OCI-LY1 (cell line): Measurements from ENCODE around the gene CTSV.
"Not testable (repeated sequence)": the region's sequence is repeated elsewhere in the genome, so short reads cannot be mapped to it uniquely, and the experiment has no call there.

Experiments
- H2AFZ ChIP-seq: fragments of 200-600 bp; sonication (generic), shearing (Covaris generic); 2 replicates; pipeline ENCODE4 v1.6.0; 2014; ENCODE audit warnings: antibody characterized with exemption, mild to moderate bottlenecking, low read length
- H3F3A ChIP-seq: fragments of 200-600 bp; sonication (generic), shearing (Covaris generic); 2 replicates; pipeline ENCODE4 v1.6.0; 2014; ENCODE audit warnings: mild to moderate bottlenecking, antibody characterized with exemption, low read length, moderate library complexity; ENCODE audit not compliant: insufficient read depth
- H3K27ac ChIP-seq: fragments of 200-600 bp; sonication (generic); 2 replicates; pipeline ENCODE4 v1.5.1; 2014; ENCODE audit warnings: low read length, mixed run types, mild to moderate bottlenecking, low read depth; ENCODE audit not compliant: poor library complexity, severe bottlenecking
- H3K27me3 ChIP-seq: fragments of 200-600 bp; sonication (generic); 2 replicates; pipeline ENCODE4 v1.6.0; 2014; ENCODE audit warnings: antibody characterized with exemption, mild to moderate bottlenecking, low read length, moderate library complexity; ENCODE audit not compliant: insufficient read depth
- H3K36me3 ChIP-seq: fragments of 200-600 bp; sonication (generic); 2 replicates; pipeline ENCODE4 v1.6.1; 2014; ENCODE audit warnings: mild to moderate bottlenecking, antibody characterized with exemption, low read length, moderate library complexity, mixed read lengths; ENCODE audit not compliant: insufficient read depth
- H3K4me1 ChIP-seq: fragments of 200-600 bp; sonication (generic); 2 replicates; pipeline ENCODE4 v1.5.1; 2014; ENCODE audit warnings: mild to moderate bottlenecking, low read length, moderate library complexity; ENCODE audit not compliant: insufficient read depth, severe bottlenecking
- H3K4me2 ChIP-seq: fragments of 200-600 bp; sonication (generic), shearing (Covaris generic); 2 replicates; pipeline ENCODE4 v1.6.1; 2014; ENCODE audit warnings: low read length
- H3K4me3 ChIP-seq: fragments of 200-600 bp; sonication (generic); 2 replicates; pipeline ENCODE4 v1.5.1; 2014; ENCODE audit warnings: low read length, low read depth, mild to moderate bottlenecking, mixed read lengths; ENCODE audit not compliant: poor library complexity, severe bottlenecking
- H3K79me2 ChIP-seq: fragments of 200-600 bp; shearing (Covaris generic); 2 replicates; pipeline ENCODE4 v1.6.1; 2016; ENCODE audit warnings: mixed run types, low read length, mixed read lengths; ENCODE audit not compliant: insufficient read depth
- H3K9ac ChIP-seq: fragments of 200-600 bp; sonication (generic), shearing (Covaris generic); 2 replicates; pipeline ENCODE4 v1.6.1; 2014; ENCODE audit warnings: mild to moderate bottlenecking, low read length, mixed read lengths
- H3K9me2 ChIP-seq: fragments of 200-600 bp; sonication (generic), shearing (Covaris generic); 2 replicates; pipeline ENCODE4 v1.6.1; 2014; ENCODE audit warnings: low read depth, mild to moderate bottlenecking, low read length, mixed read lengths
- H3K9me3 ChIP-seq: fragments of 200-600 bp; shearing (Covaris generic); 2 replicates; pipeline ENCODE4 v1.6.1; 2014; ENCODE audit warnings: low read length, mixed read lengths
- H4K20me1 ChIP-seq: fragments of 200-600 bp; sonication (generic), shearing (Covaris generic); 2 replicates; pipeline ENCODE4 v1.6.0; 2016; ENCODE audit warnings: mild to moderate bottlenecking, low read length; ENCODE audit not compliant: insufficient read depth
- EZH2 ChIP-seq: fragments of 200-600 bp; sonication (generic), shearing (Covaris generic); IDR thresholded peaks from 2 replicates; pipeline ENCODE4 v1.8.0; 2017; ENCODE audit warnings: borderline replicate concordance, mixed run types, mild to moderate bottlenecking, antibody characterized with exemption, low read length, moderate library complexity, mixed read lengths
- TF ChIP-seq, protein P1 (sequence below): fragments of 200-600 bp; sonication (generic), shearing (Covaris generic); IDR thresholded peaks from 2 replicates; pipeline ENCODE4 v1.5.1; 2017; ENCODE audit warnings: mild to moderate bottlenecking, antibody characterized with exemption, low read length, moderate library complexity, mixed read lengths

Gene CTSV

DNA sequence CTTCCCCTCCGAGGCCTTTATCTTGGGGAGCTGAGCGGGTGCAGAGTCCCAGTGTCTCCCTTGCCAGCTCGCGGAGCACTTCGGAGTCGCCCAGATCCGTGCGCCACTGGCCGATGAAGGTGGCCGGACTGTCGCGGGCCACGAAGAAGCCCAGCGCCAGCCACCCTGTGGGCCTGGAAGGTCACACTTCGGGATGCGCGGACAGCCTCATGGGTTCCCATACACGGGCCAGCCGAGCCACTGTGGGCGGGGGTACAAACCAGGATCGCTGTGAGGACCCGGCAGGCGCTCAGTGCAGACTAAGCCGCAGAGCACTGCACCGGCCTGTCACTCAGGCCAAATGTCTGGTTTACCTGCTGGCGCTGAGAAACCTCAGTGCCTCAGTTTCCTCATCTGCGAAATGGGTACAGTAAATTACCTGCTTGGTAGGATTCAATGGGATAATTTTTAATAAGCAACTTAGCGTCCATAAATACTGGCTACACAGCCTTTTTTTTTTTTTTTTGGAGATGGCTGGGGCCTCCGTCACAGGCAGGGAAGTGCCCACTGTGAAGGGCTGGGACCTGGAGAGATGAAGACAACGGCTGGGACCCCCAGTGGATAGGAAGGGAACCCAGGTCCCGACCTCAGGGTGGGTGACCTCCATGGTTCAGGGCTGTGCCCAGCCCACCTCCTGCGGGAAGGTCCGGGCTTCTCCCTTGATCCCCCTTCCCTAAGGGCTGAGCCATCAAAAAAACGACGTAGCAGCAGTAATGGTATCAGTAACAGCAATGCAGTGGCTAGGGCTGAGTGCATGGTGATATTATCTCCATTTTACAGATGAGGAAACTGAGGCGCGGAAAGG lies 38.7 kb upstream of the CTSV start:
- Histone ChIP-seq H4K20me1 (no peaks in the 10 kb centered on the region), H3K4me1 (no peaks in the 10 kb centered on the region), H3K4me3 (no peak overlapping the region), H3K9me3 (no peaks in the 10 kb centered on the region), H3K27me3 (no peaks in the 10 kb centered on the region), H3K9me2 (no peaks in the 10 kb centered on the region), H3F3A (no peaks in the 10 kb centered on the region), H3K27ac (no peak overlapping the region), H3K9ac (no peak overlapping the region), H3K79me2 (no peaks in the 10 kb centered on the region), H3K4me2 (no peak overlapping the region), H3K36me3 (no peaks in the 10 kb centered on the region), H2AFZ (no peak overlapping the region)
- TF ChIP-seq, protein P1, sequence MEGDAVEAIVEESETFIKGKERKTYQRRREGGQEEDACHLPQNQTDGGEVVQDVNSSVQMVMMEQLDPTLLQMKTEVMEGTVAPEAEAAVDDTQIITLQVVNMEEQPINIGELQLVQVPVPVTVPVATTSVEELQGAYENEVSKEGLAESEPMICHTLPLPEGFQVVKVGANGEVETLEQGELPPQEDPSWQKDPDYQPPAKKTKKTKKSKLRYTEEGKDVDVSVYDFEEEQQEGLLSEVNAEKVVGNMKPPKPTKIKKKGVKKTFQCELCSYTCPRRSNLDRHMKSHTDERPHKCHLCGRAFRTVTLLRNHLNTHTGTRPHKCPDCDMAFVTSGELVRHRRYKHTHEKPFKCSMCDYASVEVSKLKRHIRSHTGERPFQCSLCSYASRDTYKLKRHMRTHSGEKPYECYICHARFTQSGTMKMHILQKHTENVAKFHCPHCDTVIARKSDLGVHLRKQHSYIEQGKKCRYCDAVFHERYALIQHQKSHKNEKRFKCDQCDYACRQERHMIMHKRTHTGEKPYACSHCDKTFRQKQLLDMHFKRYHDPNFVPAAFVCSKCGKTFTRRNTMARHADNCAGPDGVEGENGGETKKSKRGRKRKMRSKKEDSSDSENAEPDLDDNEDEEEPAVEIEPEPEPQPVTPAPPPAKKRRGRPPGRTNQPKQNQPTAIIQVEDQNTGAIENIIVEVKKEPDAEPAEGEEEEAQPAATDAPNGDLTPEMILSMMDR = no peak
- TF ChIP-seq EZH2 = no peak

DNA sequence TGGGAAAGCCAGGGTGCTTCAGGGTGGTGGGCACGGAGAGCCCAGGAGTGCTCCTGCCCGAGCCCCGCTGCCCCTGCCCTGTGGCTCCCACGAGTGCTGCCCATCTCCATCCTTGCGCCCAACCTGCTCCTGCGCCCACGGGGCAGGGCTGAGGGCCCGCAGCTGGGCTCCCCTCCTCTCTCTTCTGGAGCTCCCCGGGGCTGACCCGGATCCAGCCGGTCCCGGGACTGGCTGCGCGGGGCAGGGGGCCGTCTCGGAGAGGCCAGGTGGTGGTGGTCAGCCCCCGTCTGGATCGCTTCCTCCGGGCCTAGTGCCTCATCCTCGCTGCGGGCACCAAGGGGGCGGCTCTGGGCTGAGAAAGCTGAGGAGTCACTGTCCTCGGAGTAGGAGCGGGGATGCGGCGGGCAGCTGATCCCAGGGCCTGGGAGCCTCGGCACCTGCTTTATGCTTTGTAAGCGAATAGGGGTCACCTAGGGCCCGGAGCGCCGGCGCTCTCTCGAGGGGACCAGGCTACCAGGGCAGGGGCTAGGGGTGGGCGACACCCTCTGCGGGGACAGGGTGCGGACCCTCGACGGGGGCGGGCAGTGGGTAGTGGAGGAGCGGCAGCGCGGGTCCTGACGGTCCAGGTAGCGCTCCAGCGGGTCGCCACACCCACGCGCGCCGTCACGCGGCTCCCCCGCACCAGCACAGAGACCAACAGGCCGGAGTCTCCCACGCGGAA lies 37.9 kb upstream of the CTSV start:
- not testable (repeated sequence) for H2AFZ ChIP-seq, H3K9me3 ChIP-seq, H3K4me2 ChIP-seq, H3K27me3 ChIP-seq, H3K9me2 ChIP-seq, H3K36me3 ChIP-seq, H3K9ac ChIP-seq, H3K79me2 ChIP-seq, H3F3A ChIP-seq, H4K20me1 ChIP-seq, H3K27ac ChIP-seq, H3K4me3 ChIP-seq, H3K4me1 ChIP-seq

DNA sequence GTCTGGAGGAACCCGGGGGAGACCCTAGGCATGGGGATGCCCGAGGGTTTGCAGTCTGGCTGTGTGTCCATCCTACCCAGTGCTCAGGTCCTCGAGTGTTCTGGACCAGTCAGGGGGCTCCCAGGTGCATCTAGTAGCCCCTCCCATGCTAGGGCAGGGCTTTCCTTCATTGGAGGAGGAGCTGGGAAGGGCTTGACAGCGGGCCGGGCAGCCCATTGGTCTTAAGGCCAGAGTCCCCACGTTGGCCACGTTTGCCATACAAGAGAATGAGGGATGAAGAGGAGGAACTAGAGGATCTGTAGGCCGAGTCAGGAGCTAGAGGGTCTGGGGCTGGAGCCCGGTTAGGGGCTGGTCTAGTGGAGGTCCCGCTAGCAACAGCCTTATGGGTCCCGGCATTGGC lies 37.3 kb upstream of the CTSV start:
- no peaks in the 10 kb centered on the region for H3K36me3 ChIP-seq
- H3K9me2 ChIP-seq = no peaks in the 10 kb centered on the region
- no peaks in the 10 kb centered on the region for H3K79me2 ChIP-seq
- no peak overlapping the region for H3K9ac ChIP-seq
- H3K27ac ChIP-seq = no peak overlapping the region
- no peaks in the 10 kb centered on the region for H4K20me1 ChIP-seq
- H3K4me2 ChIP-seq = no peak overlapping the region
- H3K4me1 ChIP-seq = no peaks in the 10 kb centered on the region
- H3F3A ChIP-seq = no peaks in the 10 kb centered on the region
- no peak overlapping the region for H3K4me3 ChIP-seq
- TF ChIP-seq, protein P1 = no peak
- TF ChIP-seq EZH2 = no peak
- no peaks in the 10 kb centered on the region for H3K9me3 ChIP-seq
- no peaks in the 10 kb centered on the region for H3K27me3 ChIP-seq
- H2AFZ ChIP-seq = no peak overlapping the region
